DOHH2 (cell line): ENCODE data around the gene PEX19.

ENCODE experiments used
- H3F3A ChIP-seq: fragments of 200-600 bp; sonication (generic), shearing (Covaris generic); 2 replicates; pipeline ENCODE4 v1.6.0; 2016; ENCODE audit warnings: antibody characterized with exemption, mild to moderate bottlenecking; ENCODE audit not compliant: control insufficient read depth, insufficient read depth
- H3K27ac ChIP-seq: fragments of 200-600 bp; sonication (generic); 2 replicates; pipeline ENCODE4 v1.5.1; 2014; ENCODE audit warnings: low read depth, mild to moderate bottlenecking, low read length, moderate library complexity
- H3K27me3 ChIP-seq: fragments of 200-600 bp; sonication (generic); 2 replicates; pipeline ENCODE4 v1.6.1; 2014; ENCODE audit warnings: mild to moderate bottlenecking, low read length, mixed read lengths; ENCODE audit not compliant: control insufficient read depth
- H3K36me3 ChIP-seq: fragments of 200-600 bp; sonication (generic); 2 replicates; pipeline ENCODE4 v1.6.1; 2014; ENCODE audit warnings: mild to moderate bottlenecking, low read length, moderate library complexity, mixed read lengths; ENCODE audit not compliant: control insufficient read depth
- H3K4me1 ChIP-seq: fragments of 200-600 bp; sonication (generic); 2 replicates; pipeline ENCODE4 v1.6.1; 2014; ENCODE audit warnings: mild to moderate bottlenecking, low read length, mixed read lengths; ENCODE audit not compliant: control insufficient read depth
- H3K4me2 ChIP-seq: fragments of 200-600 bp; sonication (generic); 2 replicates; pipeline ENCODE4 v1.6.0; 2014; ENCODE audit warnings: mild to moderate bottlenecking, low read length, moderate library complexity
- H3K4me3 ChIP-seq: fragments of 200-600 bp; sonication (generic); 2 replicates; pipeline ENCODE4 v1.5.1; 2014; ENCODE audit warnings: mild to moderate bottlenecking, low read length, mixed read lengths
- H3K79me2 ChIP-seq: fragments of 200-600 bp; sonication (generic); 2 replicates; pipeline ENCODE4 v1.6.1; 2014; ENCODE audit warnings: mild to moderate bottlenecking, low read length, mixed read lengths; ENCODE audit not compliant: control insufficient read depth
- H3K9me2 ChIP-seq: fragments of 200-600 bp; sonication (generic); replicated peaks from 2 replicates; pipeline ENCODE4 v1.6.1; 2014; ENCODE audit warnings: mild to moderate bottlenecking, low read length, mixed read lengths; ENCODE audit not compliant: control insufficient read depth
- H3K9me3 ChIP-seq: fragments of 200-600 bp; sonication (generic); 2 replicates; pipeline ENCODE4 v1.6.1; 2014; ENCODE audit warnings: antibody characterized with exemption, low read length, mixed read lengths; ENCODE audit not compliant: control insufficient read depth, insufficient read depth
- H4K20me1 ChIP-seq: fragments of 200-600 bp; sonication (generic); 2 replicates; pipeline ENCODE4 v1.6.0; 2014; ENCODE audit warnings: low read depth, mild to moderate bottlenecking, antibody characterized with exemption, low read length, moderate library complexity; ENCODE audit not compliant: control insufficient read depth, insufficient read depth
- CTCF ChIP-seq: fragments of 200-600 bp; sonication (generic); IDR thresholded peaks from one replicate; pipeline ENCODE4 v1.5.1; 2014; ENCODE audit warnings: antibody characterized with exemption, mild to moderate bottlenecking, low read depth, low read length; ENCODE audit not compliant: poor library complexity, severe bottlenecking
- EZH2phosphoT487 ChIP-seq: fragments of 200-600 bp; sonication (generic); IDR thresholded peaks from 2 replicates; pipeline ENCODE4 v1.6.1; 2017; ENCODE audit warnings: borderline replicate concordance, mild to moderate bottlenecking, antibody characterized with exemption, low read length, moderate library complexity, mixed read lengths

PEX19 gene

GRCh38 chr1:160238408-160238807 lies 46.5 kb downstream of the PEX19 start:
- Histone ChIP-seq H3F3A (no peaks in the 10 kb centered on the region), H3K9me2 (no peaks in the 10 kb centered on the region), H3K79me2 (peaks cover 2% of the 10 kb centered on the region; the same call in 1 of the 2 replicates), H3K27me3 (no peaks in the 10 kb centered on the region), H3K27ac (no peak overlapping the region), H4K20me1 (no peaks in the 10 kb centered on the region), H3K9me3 (no peaks in the 10 kb centered on the region), H3K4me3 (no peak overlapping the region), H3K4me2 (no peak overlapping the region), H3K36me3 (peaks cover 84% of the 10 kb centered on the region), H3K4me1 (no peaks in the 10 kb centered on the region)
- TF ChIP-seq EZH2phosphoT487, result no peak
- no peak for TF ChIP-seq CTCF

GRCh38 chr1:160237558-160237957 lies 47.4 kb downstream of the PEX19 start:
- Histone ChIP-seq H3K27me3 (no peaks in the 10 kb centered on the region), H3F3A (no peaks in the 10 kb centered on the region), H3K4me2 (no peak overlapping the region), H3K9me2 (no peaks in the 10 kb centered on the region), H3K9me3 (no peaks in the 10 kb centered on the region), H3K4me1 (no peaks in the 10 kb centered on the region), H3K27ac (no peak overlapping the region), H3K36me3 (peaks cover 84% of the 10 kb centered on the region), H4K20me1 (no peaks in the 10 kb centered on the region), H3K4me3 (no peak overlapping the region), H3K79me2 (0 out of 2 replicates have a peak, but pooled peaks cover 2% of the 10 kb centered on the region)
- TF ChIP-seq EZH2phosphoT487, result no peak

DNA sequence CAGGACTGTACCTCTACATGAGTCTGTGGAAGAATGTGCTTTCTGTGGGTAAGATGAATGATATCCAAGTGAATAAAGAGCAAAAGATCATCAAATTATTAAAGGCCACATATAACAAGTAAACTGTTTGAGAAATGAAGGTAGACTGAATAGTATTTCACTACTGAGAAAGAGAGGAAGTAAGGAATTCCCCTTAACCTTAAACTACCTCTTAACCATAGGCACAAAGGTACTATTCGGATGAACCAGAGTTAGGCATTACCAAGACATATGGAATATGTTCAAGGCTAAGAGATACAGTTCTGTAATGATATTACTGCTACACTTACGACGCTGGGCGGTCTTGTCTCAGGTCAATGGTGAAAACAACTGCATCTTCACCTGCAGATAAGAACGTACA lies 48.1 kb downstream of the PEX19 start:
- Histone ChIP-seq H3K4me2 (no peak overlapping the region), H3K36me3 (peaks cover 82% of the 10 kb centered on the region)

DNA sequence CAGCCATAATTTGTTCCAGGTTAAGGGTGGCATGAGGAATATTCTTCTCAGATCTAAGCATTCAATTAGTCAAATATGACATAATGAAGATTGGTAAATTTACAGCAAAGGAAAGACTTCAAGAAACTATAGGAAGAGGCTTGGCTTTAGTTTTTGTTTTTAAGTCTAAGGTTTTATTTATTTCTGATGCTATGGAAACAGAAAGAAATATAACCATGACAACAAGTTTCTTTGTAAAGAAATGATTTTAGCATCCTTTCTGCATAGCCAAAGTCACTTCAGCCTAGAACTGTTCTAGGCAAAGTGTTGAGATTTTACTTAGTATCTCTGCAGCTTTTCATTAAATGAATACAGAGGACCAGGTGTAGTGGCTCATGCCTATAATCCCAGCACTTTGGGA lies 52.0 kb downstream of the PEX19 start:
- Histone ChIP-seq H3K9me2 (no peaks in the 10 kb centered on the region), H3K79me2 (no peaks in the 10 kb centered on the region), H3F3A (no peaks in the 10 kb centered on the region), H3K4me1 (no peaks in the 10 kb centered on the region), H4K20me1 (no peaks in the 10 kb centered on the region), H3K27ac (no peak overlapping the region), H3K9me3 (no peaks in the 10 kb centered on the region), H3K27me3 (no peaks in the 10 kb centered on the region), H3K4me3 (no peak overlapping the region), H3K4me2 (no peak overlapping the region), H3K36me3 (peaks cover 84% of the 10 kb centered on the region)
- TF ChIP-seq CTCF (no peak), EZH2phosphoT487 (no peak)

More for the DNA sequence above, 48.1 kb downstream of the PEX19 start:
- no peak for TF ChIP-seq CTCF
- no peak for TF ChIP-seq EZH2phosphoT487
- Histone ChIP-seq H3K27me3 (no peaks in the 10 kb centered on the region), H3K27ac (no peak overlapping the region), H3K79me2 (0 out of 2 replicates have a peak, but pooled peaks cover 2% of the 10 kb centered on the region), H3K4me1 (no peaks in the 10 kb centered on the region), H4K20me1 (no peaks in the 10 kb centered on the region), H3F3A (no peaks in the 10 kb centered on the region), H3K9me2 (no peaks in the 10 kb centered on the region), H3K9me3 (no peaks in the 10 kb centered on the region), H3K4me3 (no peak overlapping the region)
